BJ (cell line): ENCODE data around the gene RNF151. TPM values are rescaled to one million over a fixed set of nuclear protein-coding genes. Genes with fewer than 3 reads are reported as not detected.

Experiments used
- CTCF ChIA-PET: fragments of 350-600 bp; formaldehyde crosslinking; extraction: SDS; loops from one replicate; lab custom pipeline; 2021; ENCODE audit warnings: antibody characterized with exemption, inconsistent platforms; lab: Yijun Ruan, JAX
- POLR2A ChIA-PET: fragments of 300-600 bp; sonication (Branson Sonifier 250); formaldehyde crosslinking; extraction: SDS; loops from one replicate; lab custom pipeline; 2021; ENCODE audit warnings: antibody characterized with exemption; lab: Charles Lee
- DNase-seq: peaks from one replicate; pipeline ENCODE4 v3.0.0-alpha.2; 2011; ENCODE audit warnings: low read depth
- H3K27me3 ChIP-seq: 2 replicates; pipeline ENCODE4 v1.6.0; 2011; ENCODE audit warnings: low read length; ENCODE audit not compliant: control insufficient read depth, insufficient read depth
- H3K36me3 ChIP-seq: 2 replicates; pipeline ENCODE4 v1.5.1; 2011; ENCODE audit warnings: low read length; ENCODE audit not compliant: control insufficient read depth, insufficient read depth
- H3K4me3 ChIP-seq: 2 replicates; pipeline ENCODE4 v1.5.1; 2011; ENCODE audit warnings: low read depth, mild to moderate bottlenecking, control low read depth, low read length
- polyA plus RNA-seq: library from polyadenylated mRNA; depleted of rRNA; stranded (reverse); fragments of >200 nt; gene quantifications from 2 replicates; pipeline ENCODE4 v1.2.3, GENCODE V29; 2011
- TF ChIP-seq, protein P1 (sequence below): IDR thresholded peaks from 2 replicates; pipeline ENCODE4 v1.5.1; 2011; ENCODE audit warnings: low read depth, mild to moderate bottlenecking, control low read depth, inconsistent platforms, low read length, moderate library complexity; ENCODE audit not compliant: insufficient read depth

Gene RNF151
- polyA plus RNA-seq, 1 experiment = not detected

GRCh38 chr16:1944612-1945199 is 21.9 kb upstream of the RNF151 start:
- POLR2A ChIA-PET = no interaction called here
- DNase-seq = no peak
- TF ChIP-seq, protein P1, sequence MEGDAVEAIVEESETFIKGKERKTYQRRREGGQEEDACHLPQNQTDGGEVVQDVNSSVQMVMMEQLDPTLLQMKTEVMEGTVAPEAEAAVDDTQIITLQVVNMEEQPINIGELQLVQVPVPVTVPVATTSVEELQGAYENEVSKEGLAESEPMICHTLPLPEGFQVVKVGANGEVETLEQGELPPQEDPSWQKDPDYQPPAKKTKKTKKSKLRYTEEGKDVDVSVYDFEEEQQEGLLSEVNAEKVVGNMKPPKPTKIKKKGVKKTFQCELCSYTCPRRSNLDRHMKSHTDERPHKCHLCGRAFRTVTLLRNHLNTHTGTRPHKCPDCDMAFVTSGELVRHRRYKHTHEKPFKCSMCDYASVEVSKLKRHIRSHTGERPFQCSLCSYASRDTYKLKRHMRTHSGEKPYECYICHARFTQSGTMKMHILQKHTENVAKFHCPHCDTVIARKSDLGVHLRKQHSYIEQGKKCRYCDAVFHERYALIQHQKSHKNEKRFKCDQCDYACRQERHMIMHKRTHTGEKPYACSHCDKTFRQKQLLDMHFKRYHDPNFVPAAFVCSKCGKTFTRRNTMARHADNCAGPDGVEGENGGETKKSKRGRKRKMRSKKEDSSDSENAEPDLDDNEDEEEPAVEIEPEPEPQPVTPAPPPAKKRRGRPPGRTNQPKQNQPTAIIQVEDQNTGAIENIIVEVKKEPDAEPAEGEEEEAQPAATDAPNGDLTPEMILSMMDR = no peak
- H3K27me3 ChIP-seq = no peaks in the 10 kb centered on the region
- peaks cover 4% of the 10 kb centered on the region; the same call in 1 of the 2 replicates for H3K36me3 ChIP-seq
- CTCF ChIA-PET = interaction anchor here (2.3 to 2.5 kb wide), 2 partner anchors 14 to 15 kb away, joined by 6 to 18 read pairs; partner anchors contain the start of gene NDUFB10
- no peak overlapping the region for H3K4me3 ChIP-seq

DNA sequence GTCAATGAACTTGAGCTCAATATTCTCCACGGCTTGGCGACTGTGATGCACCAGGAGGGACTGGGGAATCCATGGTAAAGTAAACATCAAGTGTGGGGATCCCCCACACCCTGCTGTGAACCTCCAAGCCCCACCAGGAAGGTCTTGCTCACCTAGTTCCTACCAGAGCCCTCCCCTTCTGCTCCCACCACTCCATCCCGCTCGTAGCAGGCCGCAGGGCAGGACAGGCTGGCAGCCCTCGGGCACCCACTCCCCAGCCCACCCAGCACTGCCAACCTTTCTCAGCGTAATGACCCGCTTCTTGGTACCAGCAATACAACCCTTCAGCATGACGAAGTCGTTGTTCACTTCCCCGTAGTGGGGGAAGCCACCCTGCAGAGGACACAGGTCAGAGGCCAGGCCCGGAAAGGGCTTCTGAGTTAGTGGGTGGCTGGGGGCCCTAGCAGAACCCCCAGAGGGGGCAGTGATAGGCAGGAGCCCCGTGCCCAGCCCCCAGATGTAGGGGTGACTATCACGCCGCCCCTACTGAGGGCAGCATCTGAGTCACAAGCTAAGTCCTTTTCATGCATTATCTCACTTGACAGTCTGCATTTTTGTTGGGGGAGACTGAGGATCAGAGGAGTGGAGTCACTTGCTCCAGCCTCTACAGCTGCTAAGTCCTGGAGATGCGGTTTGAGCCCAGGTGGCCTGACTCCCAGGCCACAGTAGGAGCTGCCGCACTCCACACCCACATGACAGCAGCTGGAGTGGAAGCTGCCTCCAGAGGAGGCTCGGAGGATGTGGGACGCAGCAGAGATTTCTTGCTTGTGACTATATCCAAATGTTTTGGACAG is 20.9 kb upstream of the RNF151 start:
- H3K4me3 ChIP-seq = no peak overlapping the region
- no peaks in the 10 kb centered on the region for H3K27me3 ChIP-seq
- TF ChIP-seq, protein P1 = no peak
- ChIA-PET POLR2A (no interaction called here), CTCF (interaction anchor here (0.7 to 2.3 kb wide), 2 partner anchors 13 to 15 kb away, joined by 3 to 6 read pairs; partner anchors contain the start of gene NDUFB10)
- DNase-seq = no peak
- H3K36me3 ChIP-seq = peaks cover 2% of the 10 kb centered on the region; the same call in 1 of the 2 replicates

DNA sequence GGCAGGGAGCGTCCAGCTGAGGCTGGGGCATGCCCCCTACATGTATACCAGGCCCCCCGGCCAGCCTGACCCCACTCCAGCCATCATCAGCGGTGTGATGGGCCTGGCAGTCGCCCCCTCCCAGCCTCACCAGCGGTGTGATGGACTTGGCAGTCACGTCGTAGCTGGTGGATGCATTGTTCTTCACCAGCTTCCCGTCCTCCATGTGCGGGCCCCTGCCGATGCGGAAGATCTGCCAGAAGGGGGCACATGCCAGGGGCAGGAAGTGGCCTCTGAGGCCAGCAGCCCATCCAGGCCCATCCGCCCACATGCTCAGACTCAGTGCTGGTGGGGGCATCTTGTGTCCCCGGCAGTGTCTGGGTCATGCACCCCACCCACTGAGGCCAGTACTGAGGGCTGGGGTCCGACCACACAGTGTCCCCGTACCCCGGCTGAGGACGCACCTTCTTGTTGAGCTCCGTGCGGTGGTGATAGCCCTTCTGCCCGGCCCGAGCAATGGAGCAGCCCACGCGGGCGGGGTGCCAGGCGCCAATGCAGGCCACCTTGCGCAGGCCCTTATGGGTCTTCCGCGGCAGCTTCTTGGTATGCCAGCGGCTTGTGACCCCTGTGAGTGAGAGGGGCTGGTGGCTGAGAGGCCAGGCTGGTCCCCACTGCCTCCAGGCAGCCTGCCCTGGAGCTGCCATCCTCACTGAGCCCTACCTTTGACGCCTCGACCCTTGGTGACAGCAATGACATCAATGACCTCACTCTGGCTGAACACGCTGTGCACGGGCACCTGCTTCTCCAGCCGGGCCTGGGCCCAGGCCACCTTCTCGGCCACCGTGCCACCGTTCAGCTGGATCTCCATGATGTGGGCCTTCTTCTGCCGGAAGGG is 19.9 kb upstream of the RNF151 start:
- Histone ChIP-seq H3K27me3 (no peaks in the 10 kb centered on the region), H3K4me3 (no peak overlapping the region), H3K36me3 (no peaks in the 10 kb centered on the region)
- no peak for DNase-seq
- TF ChIP-seq, protein P1 = no peak
- ChIA-PET POLR2A (no interaction called here), CTCF (interaction anchor here (1.1 to 2.3 kb wide), 2 partner anchors 12 to 17 kb away, joined by 3 to 6 read pairs; partner anchors contain the start of gene NDUFB10)

DNA sequence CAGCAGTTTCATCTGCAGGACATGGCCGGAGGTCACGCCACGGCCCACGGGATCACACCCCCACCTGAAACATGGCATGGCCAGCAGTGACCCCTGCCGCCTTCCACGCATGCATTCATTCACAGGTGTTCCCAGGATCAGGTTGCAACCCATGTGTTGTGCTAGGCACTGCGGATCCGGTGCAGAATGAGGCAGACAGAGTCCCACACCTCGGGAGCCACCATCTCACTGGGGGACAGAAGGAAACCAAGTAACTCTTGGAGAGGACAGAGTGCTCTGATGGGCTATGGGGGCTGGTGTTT is 19.3 kb upstream of the RNF151 start:
- Histone ChIP-seq H3K4me3 (no peak overlapping the region), H3K27me3 (no peaks in the 10 kb centered on the region), H3K36me3 (no peaks in the 10 kb centered on the region)
- TF ChIP-seq, protein P1 = no peak
- POLR2A ChIA-PET = no interaction called here
- no peak for DNase-seq
- CTCF ChIA-PET = interaction anchor here (1.1 to 2.3 kb wide), 2 partner anchors 12 to 18 kb away, joined by 3 to 6 read pairs; partner anchors contain the start of gene NDUFB10
